Adipocyte (in vitro differentiated cells): Measurements from ENCODE around the gene RNF19B.

Experiments used
- DNase-seq: peaks from one replicate; pipeline ENCODE4 v3.0.0-alpha.2; 2015; ENCODE audit warnings: low read depth
- H3K27me3 ChIP-seq: replicated peaks from 2 replicates; pipeline ENCODE4 v1.7.0; 2013; ENCODE audit warnings: mild to moderate bottlenecking, low read length, moderate library complexity; ENCODE audit not compliant: control insufficient read depth, insufficient read depth
- H3K36me3 ChIP-seq: 2 replicates; pipeline ENCODE4 v1.7.0; 2013; ENCODE audit warnings: low read length, mild to moderate bottlenecking, moderate library complexity; ENCODE audit not compliant: control insufficient read depth, insufficient read depth, severe bottlenecking
- H3K4me1 ChIP-seq: 2 replicates; pipeline ENCODE4 v1.7.0; 2013; ENCODE audit warnings: mild to moderate bottlenecking, low read length, moderate library complexity; ENCODE audit not compliant: control insufficient read depth, insufficient read depth
- H3K4me3 ChIP-seq: 2 replicates; pipeline ENCODE4 v1.7.0; 2013; ENCODE audit warnings: mild to moderate bottlenecking, low read length, moderate library complexity
- H3K9ac ChIP-seq: 2 replicates; pipeline ENCODE4 v1.7.0; 2013; ENCODE audit warnings: mild to moderate bottlenecking, low read length, moderate library complexity
- H3K9me3 ChIP-seq: 2 replicates; pipeline ENCODE4 v1.7.0; 2013; ENCODE audit warnings: mild to moderate bottlenecking, low read length, moderate library complexity; ENCODE audit not compliant: control insufficient read depth

RNF19B gene

DNA sequence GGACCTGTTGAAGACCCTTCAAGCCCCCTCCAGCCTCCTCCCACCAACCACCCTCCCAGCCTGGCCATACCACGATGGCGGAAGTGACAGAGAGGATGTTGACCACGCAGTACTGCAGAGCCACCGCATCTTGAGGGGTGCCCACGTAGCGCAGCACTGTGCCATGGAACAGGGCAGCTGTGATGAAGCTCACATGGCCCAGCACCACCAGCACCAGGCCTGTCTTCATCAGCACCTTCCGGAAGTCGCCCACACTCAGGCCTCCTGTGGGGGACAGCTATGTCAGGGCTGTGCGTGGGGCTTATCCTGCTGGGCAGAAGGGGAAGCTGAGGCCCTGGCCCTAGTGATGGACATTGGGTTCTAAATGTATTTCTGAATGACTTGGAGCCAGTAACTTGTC, 66.6 kb downstream of the RNF19B start:
- Histone ChIP-seq H3K27me3 (no peaks in the 10 kb centered on the region), H3K36me3 (no peaks in the 10 kb centered on the region)
- DNase-seq: no peak

DNA sequence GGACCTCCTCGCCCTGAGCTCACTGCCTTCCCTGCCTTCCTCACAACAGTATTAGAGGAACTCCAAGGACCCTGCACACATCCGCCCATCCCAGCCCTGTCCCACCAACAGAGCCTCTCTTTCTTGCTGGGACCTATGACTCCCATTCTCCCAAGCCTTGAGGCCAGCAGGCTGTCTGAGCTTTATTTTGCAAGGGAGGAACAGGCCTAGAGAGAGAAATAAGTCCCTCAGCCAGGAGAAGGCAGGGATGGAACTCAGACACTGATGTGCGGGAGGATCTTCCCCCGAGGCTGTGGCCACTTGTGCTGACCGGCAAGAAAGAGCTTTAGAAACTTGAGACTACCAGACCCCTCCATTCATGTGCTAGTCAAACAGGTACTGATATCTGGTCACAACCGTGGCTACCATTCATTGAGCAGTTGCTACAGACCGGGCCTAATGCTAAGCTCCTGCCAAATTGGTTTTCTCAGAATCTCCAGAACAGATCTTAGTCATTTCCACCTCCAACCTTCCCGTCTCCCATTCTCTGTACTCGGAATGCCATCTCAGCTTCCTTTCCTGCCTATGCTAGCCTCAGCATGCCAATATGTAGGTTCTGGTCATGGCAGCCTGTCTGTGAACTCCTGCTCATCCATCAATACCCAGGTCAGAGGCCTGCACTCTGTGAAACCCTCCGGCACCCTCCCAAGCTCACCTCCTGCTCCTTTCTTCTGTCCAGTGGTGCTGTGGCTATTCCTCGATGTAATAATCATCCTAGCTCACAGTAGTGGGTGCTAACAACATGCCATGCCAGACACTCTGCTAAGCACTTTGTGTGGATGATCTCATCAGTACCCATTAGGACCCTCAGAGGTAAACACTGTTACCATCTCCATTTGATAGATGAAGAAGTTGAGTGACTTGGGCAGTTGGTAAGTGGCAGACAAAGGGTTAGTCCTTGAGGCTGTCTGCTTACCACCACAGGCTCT, 67.2 kb downstream of the RNF19B start:
- no peaks in the 10 kb centered on the region for H3K36me3 ChIP-seq
- no peaks in the 10 kb centered on the region for H3K9me3 ChIP-seq
- H3K27me3 ChIP-seq: peaks cover 4% of the 10 kb centered on the region
- no peak overlapping the region for H3K9ac ChIP-seq
- no peak for DNase-seq
- no peak overlapping the region for H3K4me3 ChIP-seq
- no peaks in the 10 kb centered on the region for H3K4me1 ChIP-seq

More for the DNA sequence above, 66.6 kb downstream of the RNF19B start:
- no peak overlapping the region for H3K4me3 ChIP-seq
- no peak overlapping the region for H3K9ac ChIP-seq
- no peaks in the 10 kb centered on the region for H3K9me3 ChIP-seq
- H3K4me1 ChIP-seq: no peaks in the 10 kb centered on the region

DNA sequence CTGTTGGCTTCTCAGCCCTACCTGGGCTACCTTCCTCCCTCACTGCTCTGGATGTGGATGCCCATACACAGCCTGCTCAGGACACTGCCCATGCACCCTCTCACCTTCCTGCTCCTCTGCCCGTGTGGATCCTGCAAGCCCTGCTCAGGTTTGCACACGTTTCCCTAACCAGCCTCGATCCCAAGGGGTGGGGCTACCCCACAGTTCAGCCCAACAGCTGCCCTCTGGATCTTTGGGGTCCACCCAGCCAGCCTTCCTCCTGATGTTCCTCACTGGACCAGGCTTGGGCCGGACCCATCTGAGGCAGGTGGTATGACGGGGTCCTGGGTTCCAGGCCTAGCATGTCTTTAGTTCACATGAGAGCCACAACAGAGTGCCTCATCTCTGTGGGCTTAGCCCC, 68.2 kb downstream of the RNF19B start:
- H3K36me3 ChIP-seq: no peaks in the 10 kb centered on the region
- H3K9ac ChIP-seq: no peak overlapping the region
- peaks cover 13% of the 10 kb centered on the region for H3K27me3 ChIP-seq
- no peaks in the 10 kb centered on the region for H3K4me1 ChIP-seq
- H3K4me3 ChIP-seq: no peak overlapping the region
- no peaks in the 10 kb centered on the region for H3K9me3 ChIP-seq
- DNase-seq: no peak

DNA sequence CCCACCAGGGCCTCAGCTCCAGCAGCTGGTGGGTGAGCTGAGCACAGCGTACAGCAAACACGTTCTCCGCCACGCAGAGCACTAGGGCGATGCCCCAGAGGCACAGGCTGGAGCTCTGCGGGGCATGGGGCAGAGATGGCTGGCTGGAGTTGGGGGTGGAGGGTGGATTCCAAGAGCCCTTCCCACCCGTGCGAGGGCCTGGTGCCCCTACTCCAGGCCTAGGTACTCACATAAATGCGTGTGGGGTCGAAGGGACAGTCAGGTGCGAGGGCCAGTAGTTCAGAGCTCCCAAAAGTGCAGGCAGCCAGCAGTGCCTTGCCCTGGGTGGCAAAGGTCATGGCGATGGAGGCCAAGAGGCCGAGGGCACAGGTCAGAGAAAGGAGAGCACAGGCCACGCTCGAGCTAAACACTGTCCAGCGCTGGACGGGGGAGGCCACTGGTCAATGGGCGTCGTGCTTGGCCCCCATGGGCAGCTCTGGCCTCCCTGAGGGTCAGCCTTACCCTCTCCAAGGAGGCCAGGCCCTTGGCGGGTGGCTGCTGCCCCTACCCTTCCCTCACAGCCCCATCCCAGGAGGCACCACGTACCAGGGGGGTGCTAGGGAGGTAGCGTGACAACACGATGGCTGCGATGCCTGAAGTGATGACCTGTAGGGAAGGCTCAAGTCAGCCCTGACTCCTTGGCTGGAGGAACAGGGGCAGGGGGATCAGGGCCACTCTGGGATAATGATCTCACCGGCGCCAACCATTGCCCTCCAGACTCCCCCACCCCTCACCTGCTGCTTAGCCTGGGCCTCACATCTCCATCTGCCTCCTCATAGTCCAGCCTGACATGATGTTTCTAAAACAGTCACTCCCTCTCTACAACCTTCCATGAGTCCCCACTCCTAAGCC, 69.0 kb downstream of the RNF19B start:
- peaks cover 17% of the 10 kb centered on the region for H3K27me3 ChIP-seq
- H3K36me3 ChIP-seq: no peaks in the 10 kb centered on the region
- H3K4me3 ChIP-seq: no peak overlapping the region
- H3K4me1 ChIP-seq: no peaks in the 10 kb centered on the region
- no peak for DNase-seq
- no peak overlapping the region for H3K9ac ChIP-seq
- no peaks in the 10 kb centered on the region for H3K9me3 ChIP-seq

DNA sequence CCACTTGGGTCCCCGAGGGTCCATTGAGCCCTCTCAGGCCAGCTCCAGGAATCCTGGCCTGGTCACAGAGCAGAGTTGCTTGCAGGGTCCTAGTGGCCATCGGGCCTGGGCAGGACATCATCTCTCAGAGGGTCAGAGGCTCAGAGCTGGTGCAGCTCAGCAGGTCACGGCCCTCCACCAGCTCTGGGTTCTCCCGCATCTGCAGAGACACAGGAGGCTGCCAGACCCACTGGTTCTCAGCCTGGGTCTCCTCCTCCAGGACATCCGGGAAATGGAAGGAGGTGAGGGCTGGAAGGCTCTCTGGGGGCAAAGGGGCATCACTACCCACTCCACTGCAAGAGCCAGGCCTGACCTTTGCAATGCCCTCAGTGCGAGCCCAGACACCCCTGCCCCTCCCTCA, 69.9 kb downstream of the RNF19B start:
- Histone ChIP-seq H3K9ac (no peak overlapping the region), H3K36me3 (no peaks in the 10 kb centered on the region), H3K4me3 (no peak overlapping the region), H3K27me3 (peaks cover 17% of the 10 kb centered on the region), H3K9me3 (no peaks in the 10 kb centered on the region), H3K4me1 (no peaks in the 10 kb centered on the region)
- no peak for DNase-seq

DNA sequence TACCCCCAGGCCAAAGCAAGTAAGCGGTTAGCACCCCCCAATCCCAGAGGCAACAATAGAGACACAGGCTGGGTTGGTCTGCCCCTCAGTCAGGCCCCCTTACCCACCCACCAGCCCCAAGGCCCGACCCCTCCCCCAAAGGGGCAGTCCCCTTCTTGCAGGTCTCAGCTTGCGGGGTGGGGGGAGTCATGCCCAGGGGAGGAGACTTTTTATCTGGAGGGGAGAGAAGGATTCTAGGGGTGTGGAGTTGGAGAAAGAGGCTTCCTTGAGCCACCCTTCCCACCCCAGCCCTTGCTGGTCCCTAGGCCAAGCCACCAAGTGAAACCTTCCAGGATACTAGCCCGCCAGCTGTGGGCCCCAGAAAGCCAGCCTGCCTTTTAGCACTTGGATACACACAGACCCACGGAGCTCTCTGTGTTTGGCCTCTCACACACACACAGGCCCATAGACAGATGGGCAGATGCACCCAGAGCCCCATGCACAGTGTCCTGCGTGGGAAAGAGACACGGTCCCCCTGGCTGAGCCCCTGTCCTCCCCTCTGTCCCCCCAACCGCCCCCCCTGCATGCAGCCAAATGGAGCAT, 70.5 kb downstream of the RNF19B start:
- Histone ChIP-seq H3K4me1 (no peaks in the 10 kb centered on the region), H3K36me3 (no peaks in the 10 kb centered on the region), H3K27me3 (peaks cover 17% of the 10 kb centered on the region), H3K9me3 (no peaks in the 10 kb centered on the region), H3K9ac (no peak overlapping the region), H3K4me3 (no peak overlapping the region)
- no peak for DNase-seq

DNA sequence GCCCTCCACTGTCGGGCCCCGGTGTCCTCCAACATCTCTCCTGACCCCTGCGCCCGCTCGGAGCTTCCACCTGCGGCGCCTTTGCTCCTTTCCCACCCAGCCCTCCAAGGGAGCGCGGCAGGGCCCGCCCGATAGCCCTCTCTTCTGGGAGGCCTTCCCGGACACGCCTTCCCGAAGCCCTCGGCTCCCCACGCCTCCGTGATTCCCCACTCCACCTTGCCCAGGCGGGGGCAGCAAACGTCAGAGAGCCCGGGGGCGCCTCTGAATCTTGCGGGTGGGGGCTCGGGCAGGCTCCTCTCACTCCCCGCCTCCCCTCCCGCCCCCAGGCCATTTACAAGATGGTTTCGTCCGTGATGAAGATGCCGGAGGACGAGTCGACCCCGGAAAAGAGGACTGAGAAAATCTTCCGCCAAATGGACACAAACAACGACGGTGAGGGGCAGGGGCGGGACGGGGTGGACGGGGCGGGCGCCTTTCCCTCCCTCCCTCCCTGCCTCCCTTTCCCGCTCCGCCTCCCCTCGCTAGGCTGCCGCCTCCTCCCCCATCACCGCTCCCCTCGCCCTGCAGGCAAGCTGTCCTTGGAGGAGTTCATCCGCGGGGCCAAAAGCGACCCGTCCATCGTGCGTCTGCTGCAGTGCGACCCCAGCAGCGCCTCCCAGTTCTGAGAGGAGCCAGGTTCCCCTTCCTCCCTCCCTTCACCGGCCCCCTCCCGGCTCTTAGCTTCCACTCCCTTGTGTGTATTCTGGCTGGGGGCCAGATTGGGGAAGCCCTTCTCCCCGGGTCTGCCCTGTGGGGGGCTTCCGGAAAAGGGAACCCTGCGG, 71.2 kb downstream of the RNF19B start:
- peak; percentile 52 for DNase-seq
- no peaks in the 10 kb centered on the region for H3K4me1 ChIP-seq
- H3K4me3 ChIP-seq: peak overlapping the region; percentile 63
- H3K36me3 ChIP-seq: no peaks in the 10 kb centered on the region
- H3K9ac ChIP-seq: no peak overlapping the region
- no peaks in the 10 kb centered on the region for H3K9me3 ChIP-seq
- H3K27me3 ChIP-seq: peaks cover 19% of the 10 kb centered on the region

DNA sequence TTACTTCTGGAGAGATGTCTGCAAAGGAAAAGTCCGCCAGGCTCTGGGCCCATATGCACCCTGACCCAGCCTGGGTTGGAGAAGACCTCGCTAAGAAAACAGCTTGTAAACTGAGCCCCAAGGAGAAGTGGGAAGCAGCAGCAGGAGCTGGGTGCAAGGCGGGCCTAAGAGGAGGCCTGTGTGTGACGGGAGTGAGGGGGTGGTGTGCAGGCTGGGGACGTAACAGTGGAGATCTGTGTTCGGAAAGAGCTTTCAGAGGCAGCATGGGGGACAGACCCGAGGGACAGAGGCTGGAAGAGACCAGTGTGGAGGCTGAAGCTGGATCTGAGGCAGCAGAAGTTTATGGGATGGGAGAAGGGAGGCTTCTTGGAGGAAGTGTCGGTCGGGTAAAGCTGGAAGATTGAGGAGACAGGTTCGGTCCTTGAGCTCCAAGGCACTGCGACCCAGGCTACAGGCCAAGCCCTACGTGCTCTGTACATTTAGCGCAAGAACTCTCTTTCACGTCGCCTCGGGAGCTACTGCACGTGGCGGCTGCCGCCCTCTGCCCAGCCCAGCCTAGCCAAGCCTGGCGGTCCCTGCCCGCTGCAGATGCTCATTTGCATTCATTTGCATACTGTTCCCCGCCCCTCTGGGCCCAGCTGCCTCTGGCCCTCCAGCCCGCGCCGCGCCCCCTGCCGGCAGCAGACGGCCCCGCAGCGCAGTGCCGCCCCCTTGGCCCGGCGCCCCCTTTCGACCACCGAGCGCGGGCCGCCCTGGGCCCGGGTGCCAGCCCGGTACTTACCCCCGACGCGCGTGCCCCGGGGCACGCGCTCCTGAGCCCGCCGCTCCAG, 72.0 kb downstream of the RNF19B start:
- peak; percentile 52 for DNase-seq
- H3K4me3 ChIP-seq: peak overlapping the region; percentile 63

DNA sequence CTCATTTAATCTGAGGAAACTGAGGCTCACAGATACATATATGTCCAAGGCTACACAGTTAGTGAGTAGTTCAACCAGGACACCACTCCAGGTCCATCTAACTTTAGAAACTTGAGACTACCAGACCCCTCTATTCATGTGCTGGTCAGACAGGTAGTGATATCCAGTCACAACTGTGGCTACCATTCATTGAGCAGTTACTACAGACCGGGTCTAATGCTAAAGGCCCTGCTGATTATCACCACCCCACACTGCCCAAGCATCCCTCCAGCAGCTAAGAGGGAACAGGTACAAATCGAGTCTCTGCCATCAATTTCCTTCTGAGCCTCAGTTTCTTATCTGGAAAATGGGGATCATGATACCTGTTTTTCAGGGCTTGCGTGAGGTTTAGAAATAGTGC, 73.0 kb downstream of the RNF19B start:
- H3K4me1 ChIP-seq: no peaks in the 10 kb centered on the region
- no peaks in the 10 kb centered on the region for H3K9me3 ChIP-seq
- no peak overlapping the region for H3K4me3 ChIP-seq
- DNase-seq: no peak
- peaks cover 36% of the 10 kb centered on the region for H3K27me3 ChIP-seq
- no peak overlapping the region for H3K9ac ChIP-seq
- H3K36me3 ChIP-seq: no peaks in the 10 kb centered on the region

More for the DNA sequence above, 72.0 kb downstream of the RNF19B start:
- Histone ChIP-seq H3K4me1 (no peaks in the 10 kb centered on the region), H3K27me3 (peaks cover 27% of the 10 kb centered on the region), H3K9me3 (no peaks in the 10 kb centered on the region), H3K9ac (no peak overlapping the region), H3K36me3 (no peaks in the 10 kb centered on the region)

DNA sequence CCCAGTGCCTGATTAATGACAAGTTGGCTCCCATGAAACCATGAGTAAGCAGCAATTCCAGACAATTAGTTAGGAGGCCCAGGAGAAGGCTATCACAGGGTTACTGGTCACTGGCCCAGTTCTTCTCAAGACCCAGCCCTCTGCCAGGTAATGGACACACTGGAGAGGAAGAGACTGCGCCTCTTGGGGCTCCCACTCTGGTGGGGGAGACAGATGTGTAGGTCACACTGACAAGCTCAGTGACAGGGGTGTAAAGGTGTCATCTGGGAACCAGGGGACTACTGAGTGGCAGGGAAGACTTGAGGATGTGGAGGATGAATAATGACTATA, 73.4 kb downstream of the RNF19B start:
- no peak for DNase-seq
- peaks cover 36% of the 10 kb centered on the region for H3K27me3 ChIP-seq

More for the DNA sequence above, 73.4 kb downstream of the RNF19B start:
- H3K4me3 ChIP-seq: no peak overlapping the region
- no peaks in the 10 kb centered on the region for H3K4me1 ChIP-seq
- no peaks in the 10 kb centered on the region for H3K36me3 ChIP-seq
- H3K9me3 ChIP-seq: no peaks in the 10 kb centered on the region
- H3K9ac ChIP-seq: no peak overlapping the region
